ENCODE data around the gene TARBP1. TPM values are rescaled to one million over a fixed set of nuclear protein-coding genes. Genes with fewer than 3 reads are reported as not detected.

TARBP1 gene
- total RNA-seq, 1 donor from 2014 or later = 39.6 TPM

- H3K9me3 Mint-ChIP-seq (ENCODE audit: unreplicated experiment) = no peaks in the 10 kb centered on the region
- TF ChIP-seq CTCF (IDR thresholded peaks at IDR 0.05; ENCODE audit: unreplicated experiment) = no peak
- H3K27ac Mint-ChIP-seq (ENCODE audit: unreplicated experiment) = peak within 1 kb of the TSS; percentile 99
- H3K36me3 Mint-ChIP-seq (ENCODE audit: low read depth, unreplicated experiment) = peaks cover 17% of the 10 kb centered on the region
- H3K4me1 Mint-ChIP-seq (ENCODE audit: unreplicated experiment) = peaks cover 14% of the 10 kb centered on the region
- peak; percentile 79 for DNase-seq (ENCODE audit: low spot score)
- H3K27me3 Mint-ChIP-seq (ENCODE audit: unreplicated experiment) = peaks cover 3% of the 10 kb centered on the region
- peak within 1 kb of the TSS; percentile 98 for H3K4me3 Mint-ChIP-seq (ENCODE audit: unreplicated experiment)
These were observed 105.7 kb downstream of the TARBP1 start, which contains the start of gene COA6 for GRCh38 chr1:234373064-234373958. Gene COA6 (plus strand): TSS chr1:234373456. CDS start chr1:234373467, 11 bp downstream.

GRCh38 chr1:234372011-234372757, 106.8 kb downstream of the TARBP1 start:
- H3K27ac Mint-ChIP-seq (ENCODE audit: unreplicated experiment) = peak overlapping the region; percentile 99
- no peaks in the 10 kb centered on the region for H3K9me3 Mint-ChIP-seq (ENCODE audit: unreplicated experiment)
- peaks cover 14% of the 10 kb centered on the region for H3K4me1 Mint-ChIP-seq (ENCODE audit: unreplicated experiment)
- DNase-seq (ENCODE audit: low spot score) = no peak
- H3K4me3 Mint-ChIP-seq (ENCODE audit: unreplicated experiment) = peak overlapping the region; percentile 98
- TF ChIP-seq CTCF (IDR thresholded peaks at IDR 0.05; ENCODE audit: unreplicated experiment) = no peak
- peaks cover 3% of the 10 kb centered on the region for H3K27me3 Mint-ChIP-seq (ENCODE audit: unreplicated experiment)
- peaks cover 10% of the 10 kb centered on the region for H3K36me3 Mint-ChIP-seq (ENCODE audit: low read depth, unreplicated experiment)

- Mint-ChIP-seq H3K27ac (ENCODE audit: unreplicated experiment) (no peak overlapping the region), H3K27me3 (ENCODE audit: unreplicated experiment) (peaks cover 3% of the 10 kb centered on the region), H3K9me3 (ENCODE audit: unreplicated experiment) (no peaks in the 10 kb centered on the region), H3K36me3 (ENCODE audit: low read depth, unreplicated experiment) (peaks cover 4% of the 10 kb centered on the region), H3K4me3 (ENCODE audit: unreplicated experiment) (no peak overlapping the region), H3K4me1 (ENCODE audit: unreplicated experiment) (peaks cover 14% of the 10 kb centered on the region)
- DNase-seq (ENCODE audit: low spot score) = no peak
- no peak for TF ChIP-seq CTCF (IDR thresholded peaks at IDR 0.05; ENCODE audit: unreplicated experiment)
These were observed 107.6 kb downstream of the TARBP1 start for GRCh38 chr1:234371414-234371813.

GRCh38 chr1:234369784-234370183, 109.2 kb downstream of the TARBP1 start:
- no peak overlapping the region for H3K27ac Mint-ChIP-seq (ENCODE audit: unreplicated experiment)
- H3K9me3 Mint-ChIP-seq (ENCODE audit: unreplicated experiment) = no peaks in the 10 kb centered on the region
- no peak overlapping the region for H3K4me3 Mint-ChIP-seq (ENCODE audit: unreplicated experiment)
- H3K27me3 Mint-ChIP-seq (ENCODE audit: unreplicated experiment) = peaks cover 3% of the 10 kb centered on the region
- DNase-seq (ENCODE audit: low spot score) = no peak
- TF ChIP-seq CTCF (IDR thresholded peaks at IDR 0.05; ENCODE audit: unreplicated experiment) = no peak
- no peaks in the 10 kb centered on the region for H3K36me3 Mint-ChIP-seq (ENCODE audit: low read depth, unreplicated experiment)
- peaks cover 14% of the 10 kb centered on the region for H3K4me1 Mint-ChIP-seq (ENCODE audit: unreplicated experiment)

All from endothelial cell (in vitro differentiated cells).